GM12892 (cell line): Measurements from ENCODE around the gene FUT8.

Source experiments
- POLR2A ChIP-seq: IDR thresholded peaks from 2 replicates; pipeline ENCODE4 v1.6.1; 2011; ENCODE audit warnings: low read depth, low read length, control low read depth
- POLR2AphosphoS5 ChIP-seq: IDR thresholded peaks from 2 replicates; pipeline ENCODE4 v1.6.1; 2011; ENCODE audit warnings: low read depth, low read length, control low read depth

GRCh38 chr14:65432361-65432948 lies 19.9 kb downstream of the FUT8 start:
- TF ChIP-seq POLR2A (no peak), POLR2AphosphoS5 (no peak)
